IMR-90 (cell line): ENCODE results near the gene KIF16B. TPM values are rescaled to one million over a fixed set of nuclear protein-coding genes. Genes with fewer than 3 reads are reported as not detected.

ENCODE experiments used
- ATAC-seq: fragments of 200-7000 bp; cut with Tn5 transposase; 2 replicates; pipeline ENCODE4 v1.9.1; 2020; ENCODE audit warnings: low read depth, mild to moderate bottlenecking, moderate library complexity
- BruUV-seq: library from RNA; stranded (reverse); fragments of 400-500 nt; replicated peaks from 2 replicates; lab custom pipeline; 2021; lab: Mats Ljungman, UMichigan
- CTCF ChIA-PET: fragments of 300-600 bp; formaldehyde crosslinking; extraction: SDS; loops from one replicate; lab custom pipeline; 2021; ENCODE audit warnings: antibody characterized with exemption; lab: Yijun Ruan, JAX
- POLR2A ChIA-PET: fragments of 300-600 bp; sonication (Branson Sonifier 250); formaldehyde crosslinking; loops from one replicate; lab custom pipeline; 2022; ENCODE audit warnings: antibody characterized with exemption; ENCODE audit not compliant: unreplicated experiment; lab: Charles Lee
- DNase-seq: peaks from one replicate; pipeline ENCODE4 v3.0.0; 2013
- H2AFZ ChIP-seq: replicated peaks from 2 replicates; pipeline ENCODE3; 2013; ENCODE audit warnings: low read length, mild to moderate bottlenecking; ENCODE audit not compliant: poor library complexity
- H2AK5ac ChIP-seq: 2 replicates; pipeline ENCODE4 v1.6.1; 2013; ENCODE audit warnings: low read depth, low read length, inconsistent platforms
- H2AK9ac ChIP-seq: replicated peaks from 2 replicates; pipeline ENCODE3; 2013; ENCODE audit warnings: mild to moderate bottlenecking, low read depth, low read length, moderate library complexity; ENCODE audit not compliant: poor library complexity
- H2BK120ac ChIP-seq: 2 replicates; pipeline ENCODE4 v1.6.1; 2013; ENCODE audit warnings: low read depth, low read length, inconsistent platforms
- H2BK15ac ChIP-seq: 3 replicates; pipeline ENCODE4 v1.6.1; 2013; ENCODE audit warnings: low read depth, low read length, inconsistent platforms
- H2BK20ac ChIP-seq: 2 replicates; pipeline ENCODE4 v1.6.1; 2013; ENCODE audit warnings: low read depth, mild to moderate bottlenecking, inconsistent platforms, low read length, moderate library complexity
- H2BK5ac ChIP-seq: 2 replicates; pipeline ENCODE4 v1.6.1; 2013; ENCODE audit warnings: mild to moderate bottlenecking, low read depth, low read length, inconsistent platforms; ENCODE audit not compliant: poor library complexity, severe bottlenecking
- H3K14ac ChIP-seq: replicated peaks from 2 replicates; pipeline ENCODE4 v1.6.1; 2013; ENCODE audit warnings: low read depth, low read length, inconsistent platforms
- H3K18ac ChIP-seq: 2 replicates; pipeline ENCODE4 v1.6.1; 2013; ENCODE audit warnings: low read depth, low read length, control low read depth
- H3K23ac ChIP-seq: 2 replicates; pipeline ENCODE4 v1.6.1; 2013; ENCODE audit warnings: low read depth, low read length, inconsistent platforms
- H3K27ac ChIP-seq: 2 replicates; pipeline ENCODE4 v1.5.1; 2013; ENCODE audit warnings: mild to moderate bottlenecking, control low read depth, low read length; ENCODE audit not compliant: insufficient read depth
- H3K27me3 ChIP-seq: 2 replicates; pipeline ENCODE4 v1.6.1; 2013; ENCODE audit warnings: low read length; ENCODE audit not compliant: control insufficient read depth, insufficient read depth
- H3K36me3 ChIP-seq: 2 replicates; pipeline ENCODE4 v1.6.1; 2013; ENCODE audit warnings: low read length, mixed read lengths; ENCODE audit not compliant: control insufficient read depth, insufficient read depth
- H3K4ac ChIP-seq: 2 replicates; pipeline ENCODE4 v1.6.1; 2013; ENCODE audit warnings: low read depth, low read length, inconsistent platforms
- H3K4me1 ChIP-seq: 2 replicates; pipeline ENCODE4 v1.6.1; 2013; ENCODE audit warnings: low read length, mixed read lengths; ENCODE audit not compliant: control insufficient read depth, insufficient read depth
- H3K4me2 ChIP-seq: 2 replicates; pipeline ENCODE4 v1.6.1; 2013; ENCODE audit warnings: low read depth, mild to moderate bottlenecking, control low read depth, low read length, moderate library complexity
- H3K4me3 ChIP-seq: 2 replicates; pipeline ENCODE4 v1.5.1; 2013; ENCODE audit warnings: low read depth, mild to moderate bottlenecking, control low read depth, low read length, moderate library complexity; ENCODE audit not compliant: insufficient read depth
- H3K56ac ChIP-seq: 2 replicates; pipeline ENCODE4 v1.6.1; 2013; ENCODE audit warnings: low read length, inconsistent platforms; ENCODE audit not compliant: insufficient read depth; ENCODE audit errors: extremely low read depth
- H3K79me1 ChIP-seq, 2 experiments: 2 replicates each; pipeline ENCODE4 v1.6.1; 2013; ENCODE audit warnings: low read length in 2 of 2, inconsistent platforms in 1 of 2, low read depth in 1 of 2
- H3K9ac ChIP-seq: 2 replicates; pipeline ENCODE4 v1.6.1; 2013; ENCODE audit warnings: low read depth, low read length, control low read depth
- H3K9me1 ChIP-seq: 2 replicates; pipeline ENCODE4 v1.6.1; 2013; ENCODE audit warnings: low read length, inconsistent platforms; ENCODE audit not compliant: insufficient read depth
- H3K9me3 ChIP-seq: 2 replicates; pipeline ENCODE4 v1.6.1; 2013; ENCODE audit warnings: low read length; ENCODE audit not compliant: control insufficient read depth, insufficient read depth
- H4K20me1 ChIP-seq: 2 replicates; pipeline ENCODE4 v1.6.1; 2013; ENCODE audit warnings: low read length, inconsistent platforms; ENCODE audit not compliant: insufficient read depth
- H4K5ac ChIP-seq: 2 replicates; pipeline ENCODE4 v1.6.1; 2013; ENCODE audit warnings: mild to moderate bottlenecking, low read depth, low read length, control low read depth
- H4K8ac ChIP-seq, 2 experiments: 2 replicates each; pipeline ENCODE4 v1.6.1; 2013; ENCODE audit warnings: low read depth in 2 of 2, low read length in 2 of 2, control low read depth in 1 of 2, inconsistent platforms in 1 of 2
- H4K91ac ChIP-seq: 2 replicates; pipeline ENCODE4 v1.6.1; 2013; ENCODE audit warnings: low read depth, low read length, inconsistent platforms; ENCODE audit not compliant: insufficient read depth
- CHD1 ChIP-seq: IDR thresholded peaks from 2 replicates; pipeline ENCODE4 v1.6.1; 2012; ENCODE audit warnings: low read depth, low read length, improper control_type of control experiment
- CTCF ChIP-seq: conservative IDR thresholded peaks from 2 replicates; pipeline ENCODE4 v1.5.1; 2012; ENCODE audit warnings: mild to moderate bottlenecking, low read depth, low read length, improper control_type of control experiment
- ELK1 ChIP-seq: fragments of 150-350 bp; IDR thresholded peaks from 2 replicates; pipeline ENCODE4 v1.6.1; 2016; ENCODE audit warnings: low read depth, mild to moderate bottlenecking, low read length, moderate library complexity, borderline replicate concordance
- MAZ ChIP-seq: IDR thresholded peaks from 2 replicates; pipeline ENCODE4 v1.6.1; 2012; ENCODE audit warnings: low read depth, mild to moderate bottlenecking, low read length, improper control_type of control experiment, moderate library complexity, borderline replicate concordance
- NFE2L2 ChIP-seq: fragments of 150-350 bp; IDR thresholded peaks from 2 replicates; pipeline ENCODE4 v1.6.1; 2016; ENCODE audit warnings: low read depth, mild to moderate bottlenecking, low read length
- POLR2A ChIP-seq: IDR thresholded peaks from 2 replicates; pipeline ENCODE4 v1.6.1; 2012; ENCODE audit warnings: mild to moderate bottlenecking, low read depth, low read length
- RAD21 ChIP-seq: IDR thresholded peaks from 2 replicates; pipeline ENCODE4 v1.6.1; 2012; ENCODE audit warnings: low read length, improper control_type of control experiment
- RFX5 ChIP-seq: IDR thresholded peaks from 2 replicates; pipeline ENCODE4 v1.8.0; 2012; ENCODE audit warnings: low read depth, mild to moderate bottlenecking, low read length, moderate library complexity
- SMC3 ChIP-seq: fragments of 150-350 bp; IDR thresholded peaks from 2 replicates; pipeline ENCODE4 v1.6.1; 2016; ENCODE audit warnings: low read depth, mild to moderate bottlenecking, antibody characterized with exemption, low read length, moderate library complexity
- USF2 ChIP-seq: fragments of 150-350 bp; IDR thresholded peaks from 2 replicates; pipeline ENCODE4 v1.6.1; 2017; ENCODE audit warnings: mild to moderate bottlenecking, antibody characterized with exemption, low read length, low read depth
- WGBS, 2 experiments: methylation state at CpG; one replicate each; pipeline versions ENCODE4 v1.1.5 to v1.1.7; 2013; ENCODE audit warnings: missing lambda C conversion rate in 2 of 2; ENCODE audit not compliant: insufficient read length in 1 of 2; ENCODE audit errors: extremely low coverage in 2 of 2; 5-methylcytosine and 5-hydroxymethylcytosine counted together
- dilution Hi-C: fragments of 300-500 bp; cut with HindIII; formaldehyde crosslinking; loops from one replicate; pipeline ENCODE4 v1.14.3; 2018; ENCODE audit warnings: low sequenced_read_pairs; ENCODE audit not compliant: unreplicated experiment
- in situ Hi-C: fragments of 300-500 bp; cut with MboI; formaldehyde crosslinking; loops from 3 replicates; pipeline ENCODE4 v1.14.3; 2019; ENCODE audit warnings: low sequenced_read_pairs, inconsistent platforms, mixed read lengths
- intact Hi-C: fragments of 100-400 bp; cut with micrococcal nuclease; formaldehyde crosslinking; loops from 2 replicates; pipeline ENCODE4 v1.10.0; 2022
- polyA plus RNA-seq, 3 experiments: library from polyadenylated mRNA; depleted of rRNA; stranded (reverse); fragments of >200 nt; gene quantifications; 2 replicates each; pipeline ENCODE4 v1.2.3, GENCODE V29; 2012; ENCODE audit warnings: low replicate concordance in 1 of 3
- total RNA-seq: library from RNA; depleted of rRNA; stranded (reverse); fragments of >200 nt; gene quantifications from 2 replicates; pipeline ENCODE4 v1.2.3, GENCODE V29; 2012

Gene KIF16B
- total and polyA plus RNA-seq, 2 of the 4 experiments (the other 2 are of a cell fraction): 4.7 to 10.0 TPM

GRCh38 chr20:16224836-16225235 is 348.4 kb downstream of the KIF16B start:
- Histone ChIP-seq H3K4me2 (no peak overlapping the region), H3K36me3 (no peaks in the 10 kb centered on the region), H3K9me3 (peaks cover 4% of the 10 kb centered on the region), H4K5ac (no peak overlapping the region), H3K4ac (no peak overlapping the region), H4K8ac (no peak overlapping the region), H3K9ac (no peak overlapping the region), H3K27me3 (no peaks in the 10 kb centered on the region), H3K4me1 (no peaks in the 10 kb centered on the region), H2BK15ac (no peak overlapping the region), H3K56ac (no peak overlapping the region), H2BK5ac (no peak overlapping the region), H3K18ac (no peak overlapping the region), H3K23ac (no peak overlapping the region), H2AFZ (no peak overlapping the region), H2AK5ac (no peak overlapping the region), H3K79me1 (no peaks in the 10 kb centered on the region), H2BK20ac (no peak overlapping the region), H3K27ac (no peak overlapping the region), H3K9me1 (no peaks in the 10 kb centered on the region), H4K20me1 (no peaks in the 10 kb centered on the region), H4K91ac (no peak overlapping the region), H3K4me3 (no peak overlapping the region), H3K14ac (no peak overlapping the region), H2BK120ac (no peak overlapping the region), H2AK9ac (no peak overlapping the region)
- dilution Hi-C loops: no loop called here
- no peak for TF ChIP-seq CHD1
- no peak for TF ChIP-seq CTCF
- TF ChIP-seq MAZ: no peak
- TF ChIP-seq RFX5: no peak
- no peak for TF ChIP-seq ELK1
- no peak for TF ChIP-seq NFE2L2
- TF ChIP-seq USF2: no peak
- TF ChIP-seq RAD21: no peak
- no peak for TF ChIP-seq POLR2A
- no peak for TF ChIP-seq SMC3
- in situ Hi-C loops: no loop called here
- no TSS peak for BruUV-seq
- CTCF ChIA-PET: no interaction called here
- intact Hi-C loops: no loop called here
- WGBS, 2 experiments: no CpG with 5 or more reads among the region's 3 CpGs
- DNase-seq (no peak), ATAC-seq (no peak)
- POLR2A ChIA-PET: no interaction called here
